Thyroid gland (tissue), 4 donors: ENCODE data around the gene USP26. TPM values are rescaled to one million over a fixed set of nuclear protein-coding genes. Genes with fewer than 3 reads are reported as not detected.

Experiments
- DNase-seq, 2 donors: peaks; one replicate each; pipeline ENCODE4 v3.0.0-alpha.2; 2019
- H3K27ac ChIP-seq, 3 donors: fragments of 200-600 bp; sonication (generic); 1 replicate in 2 of 3; 2 replicates in 1 of 3; pipeline ENCODE4 v1.5.1; 2016 to 2019; ENCODE audit warnings: mild to moderate bottlenecking in 1 of 3, moderate library complexity in 1 of 3
- H3K27me3 ChIP-seq: fragments of 200-600 bp; sonication (generic); one replicate; pipeline ENCODE4 v1.5.1; 2019
- H3K36me3 ChIP-seq, 2 donors: fragments of 200-600 bp; sonication (generic); one replicate each; pipeline ENCODE4 v1.5.1; 2016 to 2019
- H3K4me1 ChIP-seq, 2 donors: fragments of 200-600 bp; sonication (generic); one replicate each; pipeline ENCODE4 v1.5.1; 2017 to 2019
- H3K4me3 ChIP-seq, 3 donors: fragments of 200-600 bp; sonication (generic); replicated peaks in 1 of 3; 1 replicate in 2 of 3; 2 replicates in 1 of 3; pipeline ENCODE4 v1.5.1; 2016; ENCODE audit warnings: mild to moderate bottlenecking in 1 of 3
- H3K9me3 ChIP-seq: fragments of 200-600 bp; sonication (generic); one replicate; pipeline ENCODE4 v1.5.1; 2017
- POLR2A ChIP-seq, 2 donors: fragments of 450-650 bp; IDR thresholded peaks; one replicate each; pipeline ENCODE4 v1.6.1; 2017; ENCODE audit warnings: antibody characterized with exemption in 2 of 2, mild to moderate bottlenecking in 2 of 2, moderate library complexity in 1 of 2
- WGBS, 2 donors: methylation state at CpG; one replicate each; pipeline ENCODE4 v1.1.5; 2017; 5-methylcytosine and 5-hydroxymethylcytosine counted together
- intact Hi-C: fragments of 100-400 bp; cut with DNase I; formaldehyde crosslinking; loops from one replicate; pipeline ENCODE4 v1.15.1; 2023
- total RNA-seq, 4 donors: library from RNA; depleted of rRNA; stranded (reverse); fragments of >200 nt; gene quantifications; one replicate each; pipeline ENCODE4 v1.2.3, GENCODE V29; 2016
- TF ChIP-seq, protein P1 (sequence below), 6 experiments: fragments of 200-600 bp in 3 of 6; fragments of 450-650 bp in 3 of 6; sonication (generic) in 3 of 6; IDR thresholded peaks; one replicate each; pipeline ENCODE4 v1.5.1; 2016 to 2019; ENCODE audit warnings: antibody characterized with exemption in 6 of 6, mild to moderate bottlenecking in 2 of 6, inconsistent platforms in 1 of 6, moderate library complexity in 1 of 6

USP26 gene
- total RNA-seq, 4 donors from 2014 or later: not detected

DNA sequence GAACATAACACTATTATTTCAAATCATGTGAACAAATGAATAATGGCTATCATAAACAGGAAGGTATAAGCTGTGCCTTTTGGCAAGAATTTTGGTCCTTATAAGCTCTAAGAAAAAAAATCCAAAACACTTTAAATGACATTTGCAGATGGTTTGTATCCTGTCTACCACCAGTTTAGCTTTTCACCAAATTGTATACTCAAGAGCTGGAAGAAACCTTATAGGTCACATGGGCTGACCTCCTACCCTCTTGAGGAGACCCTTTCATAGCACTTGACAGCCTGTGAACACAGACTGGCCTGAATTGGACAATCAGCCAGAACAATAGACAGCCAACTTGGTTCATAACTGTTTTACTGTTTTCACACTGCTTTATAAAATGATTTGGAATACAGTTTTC lies 24.3 kb downstream of the USP26 start:
- Histone ChIP-seq H3K27me3 (no peaks in the 10 kb centered on the region), H3K4me1 (no peaks in the 10 kb centered on the region), H3K27ac (no peak overlapping the region), H3K36me3 (no peaks in the 10 kb centered on the region), H3K4me3 (no peak overlapping the region), H3K9me3 (no peaks in the 10 kb centered on the region)
- no peak for DNase-seq
- TF ChIP-seq, protein P1, sequence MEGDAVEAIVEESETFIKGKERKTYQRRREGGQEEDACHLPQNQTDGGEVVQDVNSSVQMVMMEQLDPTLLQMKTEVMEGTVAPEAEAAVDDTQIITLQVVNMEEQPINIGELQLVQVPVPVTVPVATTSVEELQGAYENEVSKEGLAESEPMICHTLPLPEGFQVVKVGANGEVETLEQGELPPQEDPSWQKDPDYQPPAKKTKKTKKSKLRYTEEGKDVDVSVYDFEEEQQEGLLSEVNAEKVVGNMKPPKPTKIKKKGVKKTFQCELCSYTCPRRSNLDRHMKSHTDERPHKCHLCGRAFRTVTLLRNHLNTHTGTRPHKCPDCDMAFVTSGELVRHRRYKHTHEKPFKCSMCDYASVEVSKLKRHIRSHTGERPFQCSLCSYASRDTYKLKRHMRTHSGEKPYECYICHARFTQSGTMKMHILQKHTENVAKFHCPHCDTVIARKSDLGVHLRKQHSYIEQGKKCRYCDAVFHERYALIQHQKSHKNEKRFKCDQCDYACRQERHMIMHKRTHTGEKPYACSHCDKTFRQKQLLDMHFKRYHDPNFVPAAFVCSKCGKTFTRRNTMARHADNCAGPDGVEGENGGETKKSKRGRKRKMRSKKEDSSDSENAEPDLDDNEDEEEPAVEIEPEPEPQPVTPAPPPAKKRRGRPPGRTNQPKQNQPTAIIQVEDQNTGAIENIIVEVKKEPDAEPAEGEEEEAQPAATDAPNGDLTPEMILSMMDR (IDR thresholded peaks at IDR 0.05): no peak
- TF ChIP-seq POLR2A (IDR thresholded peaks at IDR 0.05): no peak
- intact Hi-C loops: no loop called here

DNA sequence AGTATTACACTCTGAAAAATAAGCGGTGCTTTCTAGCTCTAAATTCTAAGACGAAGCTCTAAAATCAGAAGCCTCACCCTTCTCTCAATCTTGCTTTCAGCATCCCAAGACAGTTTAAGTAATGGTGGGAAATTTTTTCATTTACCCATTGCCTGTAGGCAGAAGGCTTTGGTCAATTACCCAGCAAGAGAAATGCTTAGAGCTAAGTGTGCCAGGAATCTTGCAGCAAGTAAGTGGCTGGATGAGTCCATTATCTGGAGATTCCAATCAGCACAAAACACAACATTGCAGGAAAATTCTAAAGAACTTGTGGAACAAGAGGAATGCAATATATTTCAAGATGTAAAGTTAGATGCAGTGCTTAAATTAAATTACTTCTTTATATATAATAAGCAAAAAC lies 28.4 kb downstream of the USP26 start:
- no peak for DNase-seq
- WGBS, 2 donors: 76 to 85% methylated on average over 2 of the region's 2 CpGs
- intact Hi-C loops: no loop called here
- TF ChIP-seq, protein P1 (IDR thresholded peaks at IDR 0.05): no peak
- TF ChIP-seq POLR2A (IDR thresholded peaks at IDR 0.05): no peak
- H3K9me3 ChIP-seq: no peaks in the 10 kb centered on the region
- no peaks in the 10 kb centered on the region for H3K27me3 ChIP-seq
- no peak overlapping the region for H3K27ac ChIP-seq
- H3K4me1 ChIP-seq: no peaks in the 10 kb centered on the region
- H3K4me3 ChIP-seq: no peak overlapping the region
- no peaks in the 10 kb centered on the region for H3K36me3 ChIP-seq

GRCh38 chrX:133056341-133056740 lies 40.6 kb downstream of the USP26 start:
- H3K27me3 ChIP-seq: no peaks in the 10 kb centered on the region
- no peak for TF ChIP-seq POLR2A (IDR thresholded peaks at IDR 0.05)
- TF ChIP-seq, protein P1 (IDR thresholded peaks at IDR 0.05): no peak
- intact Hi-C loops: no loop called here
- no peak overlapping the region for H3K27ac ChIP-seq
- H3K36me3 ChIP-seq: no peaks in the 10 kb centered on the region
- no peaks in the 10 kb centered on the region for H3K9me3 ChIP-seq
- no peaks in the 10 kb centered on the region for H3K4me1 ChIP-seq
- DNase-seq: no peak
- WGBS, 2 donors: 94 to 96% methylated on average over 1 of the region's 1 CpG
- H3K4me3 ChIP-seq: no peak overlapping the region

GRCh38 chrX:133054761-133055405 lies 42.0 kb downstream of the USP26 start:
- Histone ChIP-seq H3K27ac (no peak overlapping the region), H3K4me3 (no peak overlapping the region), H3K27me3 (no peaks in the 10 kb centered on the region), H3K36me3 (no peaks in the 10 kb centered on the region), H3K9me3 (no peaks in the 10 kb centered on the region), H3K4me1 (no peaks in the 10 kb centered on the region)
- intact Hi-C loops: no loop called here
- no peak for TF ChIP-seq POLR2A (IDR thresholded peaks at IDR 0.05)
- TF ChIP-seq, protein P1 (IDR thresholded peaks at IDR 0.05): no peak
- no peak for DNase-seq

DNA sequence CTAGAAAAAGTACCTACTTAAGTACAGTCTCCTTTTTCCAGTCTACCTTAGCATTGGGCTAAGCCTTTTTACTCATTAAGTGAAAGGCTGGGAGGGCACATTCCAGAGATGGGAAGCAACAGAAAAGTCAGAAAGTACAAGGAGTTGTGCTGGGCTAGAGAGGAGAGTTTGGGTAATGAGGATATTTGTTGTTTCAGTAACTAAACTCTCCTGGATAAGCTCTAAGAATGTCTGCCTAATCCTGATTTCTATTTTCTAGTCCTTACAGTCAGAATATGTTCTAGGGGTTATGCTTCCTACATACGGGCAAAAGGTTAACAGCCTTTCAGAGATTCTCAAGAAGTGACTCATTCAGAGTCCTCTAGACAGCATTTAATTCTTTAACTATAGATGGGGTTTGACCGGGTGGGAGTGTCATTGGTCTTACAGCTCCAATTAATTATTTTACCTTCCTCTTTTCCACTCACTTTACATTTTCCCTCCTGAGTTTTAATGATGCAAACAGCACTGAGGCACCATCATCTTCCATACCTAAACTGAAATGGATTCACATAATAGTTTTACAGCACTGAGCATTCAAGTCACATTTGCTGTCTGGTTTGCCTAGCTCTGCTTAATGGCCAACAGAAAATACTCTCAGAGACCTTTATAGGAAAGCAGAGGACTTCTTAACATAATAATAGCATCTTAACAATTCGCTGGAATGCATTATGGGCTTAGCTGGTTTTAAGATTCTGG lies 42.9 kb downstream of the USP26 start:
- TF ChIP-seq, protein P1 (IDR thresholded peaks at IDR 0.05): no peak
- TF ChIP-seq POLR2A (IDR thresholded peaks at IDR 0.05): no peak
- no peaks in the 10 kb centered on the region for H3K4me1 ChIP-seq

More for the DNA sequence above, 42.9 kb downstream of the USP26 start:
- peak in 1 of 2 donors; percentile 1 for DNase-seq
- H3K9me3 ChIP-seq: no peaks in the 10 kb centered on the region
- 41 to 46% methylated on average over 3 of the region's 3 CpGs for WGBS, 2 donors
- H3K27ac ChIP-seq: no peak overlapping the region
- H3K36me3 ChIP-seq: no peaks in the 10 kb centered on the region
- intact Hi-C loops: no loop called here
- H3K27me3 ChIP-seq: no peaks in the 10 kb centered on the region
- H3K4me3 ChIP-seq: no peak overlapping the region
